ENCODE data around the gene LAMTOR4. TPM values are rescaled to one million over a fixed set of nuclear protein-coding genes. Genes with fewer than 3 reads are reported as not detected.

Gene LAMTOR4
- total RNA-seq, 1 donor from 2014 or later = 75.7 TPM

- Mint-ChIP-seq H3K4me1 (ENCODE audit: low read depth) (peaks cover 24% of the 10 kb centered on the region), H3K27me3 (ENCODE audit: low read depth) (peaks cover 5% of the 10 kb centered on the region), H3K36me3 (ENCODE audit: low read depth) (peaks cover 6% of the 10 kb centered on the region), H3K9me3 (ENCODE audit: low read depth) (no peaks in the 10 kb centered on the region), H3K4me3 (ENCODE audit: unreplicated experiment) (no peak overlapping the region), H3K27ac (ENCODE audit: unreplicated experiment) (no peak overlapping the region)
- DNase-seq (ENCODE audit: low spot score) = peak; percentile 69
- TF ChIP-seq CTCF (IDR thresholded peaks at IDR 0.05) = no peak
These were observed 21.6 kb downstream of the LAMTOR4 start for GRCh38 chr7:100170101-100170897.

- no peak for TF ChIP-seq CTCF (IDR thresholded peaks at IDR 0.05)
- DNase-seq (ENCODE audit: low spot score) = peak; percentile 86
- Mint-ChIP-seq H3K4me1 (ENCODE audit: low read depth) (peaks cover 27% of the 10 kb centered on the region), H3K9me3 (ENCODE audit: low read depth) (no peaks in the 10 kb centered on the region), H3K36me3 (ENCODE audit: low read depth) (peaks cover 6% of the 10 kb centered on the region), H3K27me3 (ENCODE audit: low read depth) (peaks cover 5% of the 10 kb centered on the region), H3K27ac (ENCODE audit: unreplicated experiment) (no peak overlapping the region), H3K4me3 (ENCODE audit: unreplicated experiment) (no peak overlapping the region)
These were observed 22.5 kb downstream of the LAMTOR4 start for GRCh38 chr7:100171087-100171681.

- H3K27me3 Mint-ChIP-seq (ENCODE audit: low read depth) = peaks cover 5% of the 10 kb centered on the region
- peaks cover 6% of the 10 kb centered on the region for H3K36me3 Mint-ChIP-seq (ENCODE audit: low read depth)
- H3K9me3 Mint-ChIP-seq (ENCODE audit: low read depth) = no peaks in the 10 kb centered on the region
- peaks cover 32% of the 10 kb centered on the region for H3K4me1 Mint-ChIP-seq (ENCODE audit: low read depth)
- DNase-seq (ENCODE audit: low spot score) = peak; percentile 86
- H3K27ac Mint-ChIP-seq (ENCODE audit: unreplicated experiment) = no peak overlapping the region
- peak overlapping the region; percentile 48 for H3K4me3 Mint-ChIP-seq (ENCODE audit: unreplicated experiment)
- TF ChIP-seq CTCF (IDR thresholded peaks at IDR 0.05) = no peak
These were observed 23.1 kb downstream of the LAMTOR4 start for GRCh38 chr7:100171840-100172239.

- no peak overlapping the region for H3K27ac Mint-ChIP-seq (ENCODE audit: unreplicated experiment)
- peak; percentile 79 for DNase-seq (ENCODE audit: low spot score)
- H3K9me3 Mint-ChIP-seq (ENCODE audit: low read depth) = no peaks in the 10 kb centered on the region
- H3K4me3 Mint-ChIP-seq (ENCODE audit: unreplicated experiment) = no peak overlapping the region
- H3K36me3 Mint-ChIP-seq (ENCODE audit: low read depth) = peaks cover 6% of the 10 kb centered on the region
- peaks cover 17% of the 10 kb centered on the region for H3K4me1 Mint-ChIP-seq (ENCODE audit: low read depth)
- peaks cover 5% of the 10 kb centered on the region for H3K27me3 Mint-ChIP-seq (ENCODE audit: low read depth)
- no peak for TF ChIP-seq CTCF (IDR thresholded peaks at IDR 0.05)
These were observed 25.2 kb downstream of the LAMTOR4 start for GRCh38 chr7:100173806-100174495.

GRCh38 chr7:100174582-100174981 is 25.9 kb downstream of the LAMTOR4 start:
- peaks cover 6% of the 10 kb centered on the region for H3K36me3 Mint-ChIP-seq (ENCODE audit: low read depth)
- H3K27ac Mint-ChIP-seq (ENCODE audit: unreplicated experiment) = no peak overlapping the region

More at GRCh38 chr7:100174582-100174981, 25.9 kb downstream of the LAMTOR4 start:
- no peaks in the 10 kb centered on the region for H3K9me3 Mint-ChIP-seq (ENCODE audit: low read depth)
- peaks cover 16% of the 10 kb centered on the region for H3K4me1 Mint-ChIP-seq (ENCODE audit: low read depth)
- TF ChIP-seq CTCF (IDR thresholded peaks at IDR 0.05) = no peak
- no peak overlapping the region for H3K4me3 Mint-ChIP-seq (ENCODE audit: unreplicated experiment)
- H3K27me3 Mint-ChIP-seq (ENCODE audit: low read depth) = peaks cover 5% of the 10 kb centered on the region
- DNase-seq (ENCODE audit: low spot score) = peak; percentile 36
